Measurements from ENCODE around the gene ARL14EPL. TPM values are rescaled to one million over a fixed set of nuclear protein-coding genes. Genes with fewer than 3 reads are reported as not detected.
"Not testable (repeated sequence)": the region's sequence is repeated elsewhere in the genome, so short reads cannot be mapped to it uniquely, and the experiment has no call there.

Gene ARL14EPL
- total and polyA plus RNA-seq, 5 donors from 2014 or later: not detected

DNA sequence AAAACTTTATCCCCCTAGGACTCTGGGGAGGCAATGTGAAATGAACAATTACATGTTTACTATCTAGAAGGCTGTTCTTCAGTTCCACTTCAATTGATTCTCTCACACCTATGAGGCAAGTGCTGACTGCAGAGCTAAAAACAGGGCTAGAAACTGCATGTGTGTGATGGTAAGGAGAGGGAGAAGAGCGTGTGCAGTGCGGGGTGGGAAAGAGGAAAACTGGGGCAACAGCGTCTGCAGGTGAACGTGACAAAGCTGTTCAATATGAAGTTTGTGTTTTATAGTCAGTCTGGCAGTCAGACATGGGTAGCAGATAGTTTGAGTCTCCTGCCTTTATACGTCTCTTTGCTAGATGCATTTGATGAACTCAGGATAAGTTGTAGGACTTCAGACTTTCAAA is 45.9 kb downstream of the ARL14EPL start:
- DNase-seq: no peak
- peaks cover 0 to 1% (median 0%) of the 10 kb centered on the region in 7 donors for H3K9me3 Mint-ChIP-seq
- no peak for ATAC-seq (ENCODE audit: low read depth in 2 of 2)

DNA sequence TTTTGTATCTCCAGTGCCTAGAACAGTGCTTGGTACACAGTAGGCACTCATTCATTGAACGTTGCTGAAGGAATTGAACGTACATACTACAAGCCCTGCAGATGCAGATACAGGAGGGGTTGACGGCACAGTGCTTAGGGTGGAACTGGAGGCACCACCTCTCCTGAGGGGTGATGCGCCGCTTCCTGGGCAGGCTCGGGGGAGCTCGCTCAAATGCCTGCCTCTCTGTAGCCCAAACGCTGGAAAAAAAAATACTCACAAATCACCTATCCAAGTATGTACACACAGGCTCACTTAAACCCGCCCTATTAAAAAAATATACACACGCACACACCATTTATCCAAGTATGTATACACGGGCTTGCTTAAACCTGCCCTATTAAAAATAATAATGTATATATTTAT is 52.0 kb downstream of the ARL14EPL start:
- peaks cover 40 to 63% (median 53%) of the 10 kb centered on the region in 4 donors for H3K4me1 Mint-ChIP-seq
- peak overlapping the region in 2 of 3 donors; percentile 92 to 96 for H3K27ac Mint-ChIP-seq
- Histone ChIP-seq H3K36me3 (ENCODE audit: control insufficient read depth, insufficient read depth, low read length) (peaks cover 5% of the 10 kb centered on the region), H3K4me3 (ENCODE audit: low read depth, low read length) (peak overlapping the region; percentile 98), H3K27me3 (ENCODE audit: control insufficient read depth, insufficient read depth, low read length) (no peaks in the 10 kb centered on the region), H3K4me1 (ENCODE audit: control insufficient read depth, insufficient read depth, low read length, poor library complexity, severe bottlenecking) (peaks cover 19% of the 10 kb centered on the region), H3K9me3 (ENCODE audit: control insufficient read depth in 2 of 2, low read length in 2 of 2) (no peaks in the 10 kb centered on the region), H3K27ac (ENCODE audit: insufficient read depth, low read length, poor library complexity, severe bottlenecking) (peak overlapping the region; percentile 85)
- H3K9me3 Mint-ChIP-seq: peaks cover 0 to 2% (median 0%) of the 10 kb centered on the region in 7 donors
- DNase-seq (peak in 1 of 3 donors; percentile 63), ATAC-seq (ENCODE audit: low read depth in 2 of 2) (peak in 1 of 2 donors; percentile 24)
- H3K4me3 Mint-ChIP-seq: peak overlapping the region; percentile 96 to 98 (median 96)
- peaks cover 10% of the 10 kb centered on the region for H3K36me3 Mint-ChIP-seq
- H3K27me3 Mint-ChIP-seq: no peaks in the 10 kb centered on the region

More for the DNA sequence above, 45.9 kb downstream of the ARL14EPL start:
- no peak overlapping the region for H3K4me3 Mint-ChIP-seq
- H3K36me3 Mint-ChIP-seq: no peaks in the 10 kb centered on the region
- Histone ChIP-seq H3K36me3 (ENCODE audit: control insufficient read depth, insufficient read depth, low read length) (no peaks in the 10 kb centered on the region), H3K9me3 (ENCODE audit: control insufficient read depth in 2 of 2, low read length in 2 of 2) (no peaks in the 10 kb centered on the region), H3K4me3 (ENCODE audit: low read depth, low read length) (no peak overlapping the region), H3K27me3 (ENCODE audit: control insufficient read depth, insufficient read depth, low read length) (peaks cover 9% of the 10 kb centered on the region), H3K27ac (ENCODE audit: insufficient read depth, low read length, poor library complexity, severe bottlenecking) (no peak overlapping the region), H3K4me1 (ENCODE audit: control insufficient read depth, insufficient read depth, low read length, poor library complexity, severe bottlenecking) (peaks cover 4% of the 10 kb centered on the region)
- peaks cover 13% of the 10 kb centered on the region for H3K27me3 Mint-ChIP-seq
- no peak overlapping the region for H3K27ac Mint-ChIP-seq
- peaks cover 10 to 19% (median 16%) of the 10 kb centered on the region in 4 donors for H3K4me1 Mint-ChIP-seq

DNA sequence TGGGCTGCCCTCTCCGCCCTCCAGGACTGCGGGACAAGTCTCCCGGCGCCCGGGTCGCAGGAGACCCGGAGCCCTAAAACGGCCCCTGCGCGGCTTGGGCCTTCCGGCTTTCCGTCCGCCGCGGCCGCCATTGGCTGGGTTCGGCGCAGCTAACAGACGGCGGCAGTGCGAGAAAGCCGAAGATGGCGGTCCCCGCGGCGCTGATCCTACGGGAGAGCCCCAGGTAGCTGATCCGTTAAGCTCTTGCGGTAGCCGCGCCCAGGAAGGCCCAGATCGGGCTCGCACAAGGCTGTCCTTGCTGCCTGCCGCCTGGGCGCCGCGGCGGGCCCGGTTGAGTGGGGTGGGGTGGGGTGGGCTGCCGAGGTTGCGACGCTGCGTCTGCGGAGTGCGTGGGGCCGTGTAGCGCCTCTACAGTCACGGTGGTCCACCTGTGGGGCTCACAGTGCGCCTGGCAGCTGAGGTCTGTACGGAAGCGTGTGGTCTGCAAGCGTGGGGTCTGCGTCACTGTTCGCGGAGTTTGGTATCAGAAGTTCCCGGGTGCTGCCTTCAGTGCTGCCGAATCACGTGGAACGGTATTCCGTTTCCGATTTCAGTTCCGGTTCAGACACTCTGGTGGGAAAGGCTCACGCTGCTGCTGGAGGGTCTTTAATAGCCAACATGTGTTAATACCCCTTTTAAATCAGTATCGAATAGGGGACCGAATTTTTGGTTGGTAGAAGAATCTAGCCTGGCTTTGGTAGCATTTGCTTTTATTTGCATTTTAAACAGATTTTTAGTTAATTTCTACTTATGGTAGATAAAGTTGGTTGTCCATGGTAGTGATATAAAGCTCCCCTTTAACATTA is 52.8 kb downstream of the ARL14EPL start, which contains the start of gene COMMD10:
Gene COMMD10 (plus strand): TSS at position 155 of the 845 bp plus-strand sequence.
- no peaks in the 10 kb centered on the region for H3K27me3 Mint-ChIP-seq
- peak within 1 kb of the TSS; percentile 96 to 98 (median 96) for H3K4me3 Mint-ChIP-seq
- Histone ChIP-seq H3K9me3 (ENCODE audit: control insufficient read depth in 2 of 2, low read length in 2 of 2) (no peaks in the 10 kb centered on the region), H3K27ac (ENCODE audit: insufficient read depth, low read length, poor library complexity, severe bottlenecking) (peak within 1 kb of the TSS; percentile 85), H3K27me3 (ENCODE audit: control insufficient read depth, insufficient read depth, low read length) (no peaks in the 10 kb centered on the region), H3K4me1 (ENCODE audit: control insufficient read depth, insufficient read depth, low read length, poor library complexity, severe bottlenecking) (peaks cover 19% of the 10 kb centered on the region), H3K36me3 (ENCODE audit: control insufficient read depth, insufficient read depth, low read length) (peaks cover 6% of the 10 kb centered on the region), H3K4me3 (ENCODE audit: low read depth, low read length) (peak within 1 kb of the TSS; percentile 98)
- peak within 1 kb of the TSS; percentile 96 to 97 (median 97) for H3K27ac Mint-ChIP-seq
- ATAC-seq (ENCODE audit: low read depth in 2 of 2) (peak; percentile 91 to 92), DNase-seq (peak; percentile 72 to 84 (median 81))
- peaks cover 0 to 2% (median 0%) of the 10 kb centered on the region in 7 donors for H3K9me3 Mint-ChIP-seq
- peaks cover 47 to 67% (median 59%) of the 10 kb centered on the region in 4 donors for H3K4me1 Mint-ChIP-seq
- H3K36me3 Mint-ChIP-seq: peaks cover 18% of the 10 kb centered on the region

DNA sequence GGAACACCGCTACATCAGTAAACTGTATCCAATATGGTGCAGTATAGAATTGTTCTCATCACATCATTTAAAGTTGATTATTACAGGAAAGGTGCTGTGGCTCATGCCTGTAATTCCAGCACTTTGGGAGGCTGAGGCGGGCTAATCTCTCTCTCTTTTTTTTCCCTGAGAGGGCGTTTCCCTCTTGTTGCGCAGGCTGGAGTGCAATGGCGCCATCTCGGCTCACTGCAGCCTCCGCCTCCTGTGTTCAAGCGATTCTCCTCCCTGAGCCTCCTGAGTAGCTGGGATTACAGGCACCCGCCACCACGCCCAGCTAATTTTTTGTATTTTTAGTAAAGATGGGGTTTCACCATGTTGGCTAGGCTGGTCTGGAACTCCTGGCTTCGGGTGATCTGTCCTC is 54.0 kb downstream of the ARL14EPL start:
- peaks cover 26% of the 10 kb centered on the region for H3K36me3 Mint-ChIP-seq
- Histone ChIP-seq H3K36me3 (ENCODE audit: control insufficient read depth, insufficient read depth, low read length) (peaks cover 13% of the 10 kb centered on the region), H3K4me1 (ENCODE audit: control insufficient read depth, insufficient read depth, low read length, poor library complexity, severe bottlenecking) (peaks cover 19% of the 10 kb centered on the region), H3K4me3 (ENCODE audit: low read depth, low read length) (peak overlapping the region; percentile 98)
- H3K9me3 Mint-ChIP-seq; ATAC-seq (ENCODE audit: low read depth in 2 of 2); H3K27ac ChIP-seq (ENCODE audit: insufficient read depth, low read length, poor library complexity, severe bottlenecking); DNase-seq; H3K27me3 Mint-ChIP-seq; H3K9me3 ChIP-seq (ENCODE audit: control insufficient read depth in 2 of 2, low read length in 2 of 2); H3K27me3 ChIP-seq (ENCODE audit: control insufficient read depth, insufficient read depth, low read length): not testable (repeated sequence)
- H3K4me1 Mint-ChIP-seq: peaks cover 50 to 70% (median 60%) of the 10 kb centered on the region in 4 donors
- H3K27ac Mint-ChIP-seq: peak overlapping the region in 2 of 3 donors; percentile 57 to 96
- peak overlapping the region; percentile 96 to 98 (median 96) for H3K4me3 Mint-ChIP-seq

DNA sequence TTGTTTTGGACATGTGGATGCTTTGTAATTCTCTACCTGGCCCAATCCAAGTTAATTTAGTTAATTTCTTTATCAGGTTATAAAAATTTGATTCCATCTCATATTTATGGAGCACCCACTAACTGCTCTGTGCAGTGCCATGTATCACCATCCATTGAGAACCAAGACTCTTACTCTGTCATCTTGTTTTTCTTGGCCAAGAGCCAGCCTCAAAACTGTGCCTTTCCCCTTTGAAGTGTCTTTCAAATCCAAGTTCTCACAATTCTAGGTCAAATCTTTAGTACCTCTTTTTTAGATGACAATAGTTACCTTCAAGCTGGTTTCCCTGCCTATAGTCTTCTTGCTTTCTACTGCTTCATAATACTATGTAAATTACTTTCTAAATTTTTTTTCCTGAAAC is 55.8 kb downstream of the ARL14EPL start:
- Mint-ChIP-seq H3K4me3 (peak overlapping the region in 2 of 4 donors; percentile 60 to 69), H3K27ac (no peak overlapping the region), H3K4me1 (peaks cover 41 to 58% (median 49%) of the 10 kb centered on the region in 4 donors), H3K27me3 (no peaks in the 10 kb centered on the region), H3K36me3 (peaks cover 38% of the 10 kb centered on the region), H3K9me3 (peaks cover 0 to 2% (median 0%) of the 10 kb centered on the region in 7 donors)
- DNase-seq: no peak
- Histone ChIP-seq H3K4me3 (ENCODE audit: low read depth, low read length) (no peak overlapping the region), H3K4me1 (ENCODE audit: control insufficient read depth, insufficient read depth, low read length, poor library complexity, severe bottlenecking) (peaks cover 15% of the 10 kb centered on the region), H3K27me3 (ENCODE audit: control insufficient read depth, insufficient read depth, low read length) (no peaks in the 10 kb centered on the region), H3K9me3 (ENCODE audit: control insufficient read depth in 2 of 2, low read length in 2 of 2) (no peaks in the 10 kb centered on the region), H3K27ac (ENCODE audit: insufficient read depth, low read length, poor library complexity, severe bottlenecking) (no peak overlapping the region), H3K36me3 (ENCODE audit: control insufficient read depth, insufficient read depth, low read length) (peaks cover 29% of the 10 kb centered on the region)
- ATAC-seq (ENCODE audit: low read depth in 2 of 2): no peak

DNA sequence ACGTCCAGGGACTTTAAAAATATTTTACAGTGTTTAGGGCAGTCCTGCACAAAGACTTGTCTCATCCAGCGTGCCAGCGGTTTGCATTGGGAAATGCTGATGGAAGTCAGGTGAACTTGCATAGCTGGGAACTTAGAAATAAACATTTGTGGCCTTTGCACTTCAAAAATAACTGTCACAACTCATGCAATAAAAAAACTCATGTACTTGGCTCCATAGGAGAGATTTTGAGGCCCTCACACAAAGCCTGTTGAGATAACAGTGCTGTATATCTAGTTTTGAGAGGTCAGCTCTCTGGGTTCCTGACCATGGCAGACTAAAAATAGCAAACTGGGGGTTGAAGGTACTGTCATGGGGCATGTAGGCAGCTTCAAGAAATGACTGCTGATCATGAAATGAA is 58.0 kb downstream of the ARL14EPL start:
- H3K27ac Mint-ChIP-seq: no peak overlapping the region
- H3K36me3 ChIP-seq (ENCODE audit: control insufficient read depth, insufficient read depth, low read length): peaks cover 47% of the 10 kb centered on the region

DNA sequence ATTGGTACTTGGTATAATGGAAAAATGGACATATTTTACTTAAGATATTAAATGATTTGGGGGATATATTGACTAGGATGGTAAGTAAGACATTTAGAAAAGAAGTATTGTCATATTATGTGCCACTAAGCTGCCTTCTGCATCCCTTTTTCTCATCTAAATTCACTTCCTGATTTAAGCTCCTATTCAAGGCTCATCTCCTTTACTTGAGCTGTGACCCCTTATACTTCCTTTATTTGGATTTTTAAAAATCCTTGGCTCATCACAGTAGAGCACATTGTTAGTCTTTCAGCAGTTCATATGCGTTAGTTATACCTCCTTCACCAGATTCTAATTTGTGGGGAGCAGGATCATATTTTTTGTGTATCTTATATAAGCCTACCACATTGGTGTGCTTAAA is 59.1 kb downstream of the ARL14EPL start:
- Mint-ChIP-seq H3K27me3 (no peaks in the 10 kb centered on the region), H3K4me1 (peaks cover 23 to 47% (median 33%) of the 10 kb centered on the region in 4 donors), H3K4me3 (no peak overlapping the region), H3K36me3 (peaks cover 64% of the 10 kb centered on the region), H3K9me3 (no peaks in the 10 kb centered on the region), H3K27ac (no peak overlapping the region)
- DNase-seq (no peak), ATAC-seq (ENCODE audit: low read depth in 2 of 2) (no peak)
- peaks cover 50% of the 10 kb centered on the region for H3K36me3 ChIP-seq (ENCODE audit: control insufficient read depth, insufficient read depth, low read length)
- no peaks in the 10 kb centered on the region for H3K4me1 ChIP-seq (ENCODE audit: control insufficient read depth, insufficient read depth, low read length, poor library complexity, severe bottlenecking)
- H3K4me3 ChIP-seq (ENCODE audit: low read depth, low read length): no peak overlapping the region
- no peaks in the 10 kb centered on the region for H3K9me3 ChIP-seq (ENCODE audit: control insufficient read depth in 2 of 2, low read length in 2 of 2)
- no peaks in the 10 kb centered on the region for H3K27me3 ChIP-seq (ENCODE audit: control insufficient read depth, insufficient read depth, low read length)
- no peak overlapping the region for H3K27ac ChIP-seq (ENCODE audit: insufficient read depth, low read length, poor library complexity, severe bottlenecking)

More for the DNA sequence above, 58.0 kb downstream of the ARL14EPL start:
- Histone ChIP-seq H3K9me3 (ENCODE audit: control insufficient read depth in 2 of 2, low read length in 2 of 2) (no peaks in the 10 kb centered on the region), H3K27ac (ENCODE audit: insufficient read depth, low read length, poor library complexity, severe bottlenecking) (no peak overlapping the region), H3K27me3 (ENCODE audit: control insufficient read depth, insufficient read depth, low read length) (no peaks in the 10 kb centered on the region), H3K4me3 (ENCODE audit: low read depth, low read length) (no peak overlapping the region), H3K4me1 (ENCODE audit: control insufficient read depth, insufficient read depth, low read length, poor library complexity, severe bottlenecking) (peaks cover 5% of the 10 kb centered on the region)
- Mint-ChIP-seq H3K4me3 (no peak overlapping the region), H3K36me3 (peaks cover 58% of the 10 kb centered on the region), H3K27me3 (no peaks in the 10 kb centered on the region), H3K9me3 (peaks cover 0 to 1% (median 0%) of the 10 kb centered on the region in 7 donors), H3K4me1 (peaks cover 32 to 57% (median 42%) of the 10 kb centered on the region in 4 donors)
- DNase-seq (no peak), ATAC-seq (ENCODE audit: low read depth in 2 of 2) (no peak)
